Fibroblast of peridontal ligament (primary cell): Measurements from ENCODE around the gene ABLIM3.

Experiments used
- DNase-seq: peaks from one replicate; pipeline ENCODE4 v3.0.0-alpha.2; 2010; ENCODE audit errors: extremely low read depth

ABLIM3 gene

DNA sequence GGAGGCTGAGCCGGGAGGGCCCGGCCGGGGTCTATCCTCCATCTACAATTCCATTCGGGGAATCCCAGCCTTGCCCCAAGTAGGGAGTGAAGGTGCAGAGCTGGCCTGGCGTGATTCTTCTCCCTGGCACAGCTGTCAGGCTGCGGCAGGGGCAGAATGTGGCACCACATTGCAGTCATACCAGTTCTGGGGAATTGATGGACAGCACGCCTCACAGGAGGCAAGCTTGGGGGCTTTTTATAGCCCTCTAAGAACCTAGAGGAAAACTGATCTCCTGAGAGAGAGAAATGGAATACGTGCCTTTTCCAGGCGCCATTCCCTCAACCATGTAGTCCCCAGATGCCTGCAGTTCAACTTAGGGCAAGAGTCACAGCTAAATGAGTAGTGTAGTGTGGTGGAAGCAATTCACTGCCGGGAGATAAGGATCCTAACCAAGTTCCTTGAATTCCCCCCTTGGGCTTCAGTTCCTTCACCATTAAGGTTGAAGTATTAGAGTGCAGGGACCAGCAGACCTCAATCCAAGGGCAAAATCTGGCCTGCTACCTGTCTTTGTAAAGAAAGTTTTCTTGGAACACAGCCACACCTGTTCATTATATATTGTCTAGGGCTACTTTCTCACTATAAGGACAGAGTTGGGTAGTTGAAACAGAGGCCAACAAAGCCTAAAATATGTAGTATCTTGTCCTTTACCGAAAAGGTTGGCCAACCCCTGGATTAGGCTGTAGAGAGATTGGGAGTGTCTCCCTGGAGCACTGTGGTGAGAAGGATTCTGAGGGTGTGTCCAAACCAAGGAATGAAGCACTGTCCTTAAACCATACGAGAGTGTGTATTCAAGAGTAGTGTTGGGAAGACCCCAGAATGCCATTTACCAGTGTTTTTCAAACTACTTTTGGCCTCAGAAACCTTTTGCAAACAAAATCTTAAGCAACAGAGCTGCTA, 141.0 kb downstream of the ABLIM3 start:
- no peak for DNase-seq

DNA sequence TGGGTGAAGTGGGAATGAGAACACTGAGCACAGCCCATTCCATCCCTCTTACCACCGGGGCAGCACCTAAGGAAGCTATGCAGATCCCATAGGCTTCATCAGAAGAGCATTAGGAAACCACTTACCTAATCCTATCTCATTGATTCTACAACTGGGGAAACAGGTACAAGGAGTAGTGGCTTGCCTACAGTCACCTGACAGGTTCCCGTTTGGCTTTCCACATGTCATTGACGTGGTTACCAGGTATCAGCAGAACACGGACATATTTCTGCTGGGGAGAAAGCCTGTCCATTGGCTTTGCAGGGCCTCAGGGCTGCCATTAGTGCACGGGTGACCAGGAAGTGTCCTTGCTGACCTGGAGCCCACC, 141.7 kb downstream of the ABLIM3 start:
- no peak for DNase-seq

DNA sequence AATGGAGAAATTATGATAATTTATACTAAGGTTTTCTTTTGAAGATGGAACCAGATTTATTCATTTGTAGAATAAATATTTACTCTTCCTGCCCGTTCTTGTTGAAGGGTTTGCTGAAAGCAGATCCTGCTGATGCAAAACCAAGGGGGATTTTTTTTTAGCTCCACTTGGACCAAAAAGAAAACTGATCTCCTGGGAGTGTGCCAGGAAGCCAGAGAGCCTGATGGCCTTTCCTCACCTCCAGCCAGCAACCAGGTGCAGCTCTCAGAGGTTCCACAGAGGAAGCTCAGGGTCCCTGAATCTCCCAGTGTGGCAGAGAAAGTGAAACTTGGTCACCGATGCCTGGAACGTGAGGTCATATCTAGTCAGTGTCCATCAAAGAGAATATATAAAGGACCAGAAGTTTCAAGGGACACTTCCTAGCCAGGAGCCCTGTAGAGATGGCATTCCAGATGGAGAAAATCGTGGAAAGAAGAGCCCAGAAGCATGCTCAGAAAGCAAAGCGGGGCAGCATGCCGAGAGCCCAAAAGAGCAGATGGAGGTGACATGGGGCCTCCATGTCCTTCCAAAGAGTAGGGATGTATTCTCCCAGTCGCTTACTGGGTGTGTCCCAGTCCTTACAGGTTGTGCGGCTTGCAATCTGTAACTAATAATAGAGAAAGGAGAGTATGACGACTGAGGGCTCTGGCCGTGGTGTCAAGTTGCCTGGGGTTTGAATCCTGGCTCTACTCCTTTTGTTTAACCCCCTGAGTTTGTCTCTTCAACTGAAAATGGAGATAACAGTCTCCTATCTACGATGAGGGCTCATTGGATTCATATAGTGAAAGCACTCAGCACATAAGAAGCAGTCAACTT, 142.6 kb downstream of the ABLIM3 start:
- DNase-seq: peak; percentile 51

- DNase-seq: peak; percentile 51
Measured at GRCh38 chr5:149284501-149284900, 143.2 kb downstream of the ABLIM3 start.

GRCh38 chr5:149285153-149285552, 143.9 kb downstream of the ABLIM3 start:
- no peak for DNase-seq

DNA sequence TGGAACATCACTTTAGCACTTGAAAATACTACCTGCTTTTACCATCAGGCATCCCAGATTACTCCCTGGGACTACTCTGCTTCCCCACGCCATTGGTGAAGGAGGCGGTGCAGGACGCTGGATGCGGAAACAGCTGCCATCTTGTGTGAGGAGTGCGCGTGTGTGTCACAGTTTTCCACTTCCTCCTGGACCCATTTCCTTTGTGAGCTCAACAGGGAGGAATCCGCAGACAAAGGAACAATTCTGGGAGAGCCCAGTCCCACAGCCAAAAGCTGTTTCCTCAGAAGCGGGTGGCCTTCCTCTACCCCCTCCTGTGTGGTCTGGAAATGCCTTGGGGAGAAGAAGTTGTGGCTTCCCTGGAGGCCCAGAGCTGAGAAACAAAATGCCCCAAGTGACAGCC, 147.1 kb downstream of the ABLIM3 start:
- DNase-seq: no peak

GRCh38 chr5:149289301-149289700, 148.0 kb downstream of the ABLIM3 start:
- peak; percentile 40 for DNase-seq

DNA sequence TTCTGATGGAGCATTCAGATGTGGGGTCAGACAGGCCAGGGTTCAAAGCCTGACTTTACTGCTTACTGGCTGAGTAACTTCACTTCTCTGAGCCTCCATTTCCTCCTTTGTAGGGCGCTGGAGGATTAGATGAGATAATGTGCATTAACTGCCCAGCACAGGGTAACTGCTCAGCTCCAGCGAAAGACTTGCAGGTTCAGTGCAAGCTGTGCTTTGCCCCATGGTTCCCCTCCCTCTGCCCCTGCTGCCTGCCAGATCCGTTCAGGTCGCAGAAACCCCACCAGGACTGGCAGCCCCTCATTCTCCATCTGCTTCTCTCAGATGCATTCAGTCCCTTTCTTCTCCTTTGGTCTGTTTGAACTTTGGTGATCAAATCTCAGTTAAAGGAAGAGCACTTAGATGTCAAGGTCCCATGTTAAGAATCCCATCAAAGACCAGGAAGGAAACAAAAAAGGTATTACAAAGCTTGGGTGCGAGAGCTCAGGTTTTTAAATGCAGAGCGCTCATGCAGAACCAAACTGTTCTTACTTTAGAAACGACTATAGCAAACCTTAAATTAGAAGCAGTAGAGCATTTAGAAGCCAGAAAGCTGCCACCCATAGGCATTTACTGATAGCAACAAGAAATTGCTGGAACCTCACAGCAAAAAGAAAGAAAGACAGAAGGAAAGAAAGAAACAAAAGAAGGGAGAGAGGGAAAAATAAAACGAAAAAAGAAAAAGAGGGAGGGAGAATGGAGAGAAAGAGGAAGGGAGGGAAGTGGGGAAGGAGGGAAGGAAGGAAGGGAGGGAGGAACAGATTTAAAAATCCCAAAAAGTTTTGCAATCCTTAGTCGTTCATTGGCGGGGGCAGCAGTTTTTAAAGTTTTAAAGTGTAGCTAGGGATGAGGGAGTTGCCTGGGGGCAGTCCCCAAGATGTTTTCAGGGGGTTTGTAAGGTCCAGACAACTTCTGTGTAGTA, 153.9 kb downstream of the ABLIM3 start:
- no peak for DNase-seq

GRCh38 chr5:149297340-149298025, 156.2 kb downstream of the ABLIM3 start:
- DNase-seq: no peak

- DNase-seq: no peak
Measured at GRCh38 chr5:149298163-149298562, 156.9 kb downstream of the ABLIM3 start.

DNA sequence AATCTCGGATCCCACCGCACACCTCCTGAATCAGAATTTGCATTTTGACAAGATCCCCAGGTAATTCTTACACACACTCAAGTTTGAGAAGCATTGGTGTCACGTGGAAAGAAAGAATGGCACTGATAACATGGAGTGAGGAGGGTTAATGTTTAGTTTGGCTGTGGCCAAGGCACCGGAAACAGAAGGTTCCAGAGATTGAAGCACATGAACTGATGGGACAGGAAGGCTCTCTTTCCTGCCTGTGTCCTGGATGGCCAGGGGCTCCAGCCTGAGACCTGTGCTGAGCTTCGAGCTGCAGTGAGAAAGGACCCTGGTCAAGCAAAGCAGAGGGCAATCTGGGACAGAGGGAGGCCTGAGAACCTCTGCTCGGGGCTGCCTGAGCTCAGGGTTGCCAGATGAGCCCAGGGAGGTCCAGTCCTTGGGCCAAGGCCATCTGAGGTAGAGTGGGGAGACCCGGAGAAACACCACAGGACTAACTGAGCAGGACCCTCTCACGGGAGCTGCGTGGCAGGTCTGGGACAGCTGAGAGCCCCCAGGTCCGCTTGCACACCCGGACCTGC, 157.6 kb downstream of the ABLIM3 start:
- DNase-seq: no peak

DNA sequence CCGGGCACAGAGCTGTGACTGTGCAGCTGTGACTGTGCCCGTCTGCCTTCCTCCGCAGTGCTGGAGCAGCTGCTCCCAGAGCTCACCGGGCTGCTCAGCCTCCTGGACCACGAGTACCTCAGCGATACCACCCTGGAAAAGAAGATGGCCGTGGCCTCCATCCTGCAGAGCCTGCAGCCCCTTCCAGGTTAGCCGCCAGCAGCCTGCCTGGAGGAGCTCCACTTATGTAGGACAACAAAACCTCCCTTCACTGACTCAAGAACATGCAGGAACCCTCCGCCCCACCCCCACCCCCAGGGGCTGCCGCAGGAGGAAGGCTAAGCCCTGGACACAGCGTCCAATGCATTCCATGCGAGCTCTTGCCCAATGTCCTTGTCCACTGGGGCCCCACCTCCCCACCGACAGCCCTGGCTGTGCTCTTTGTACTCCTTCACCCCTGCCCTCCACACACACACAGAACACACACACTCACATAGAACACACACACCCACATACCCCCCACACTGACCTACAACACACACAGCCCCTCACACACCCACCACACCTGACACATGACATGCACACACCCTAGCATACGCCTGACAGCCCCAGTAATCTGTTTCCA, 158.3 kb downstream of the ABLIM3 start:
- DNase-seq: no peak

GRCh38 chr5:149300441-149300840, 159.1 kb downstream of the ABLIM3 start:
- no peak for DNase-seq

GRCh38 chr5:149301049-149301743, 159.9 kb downstream of the ABLIM3 start:
- no peak for DNase-seq

DNA sequence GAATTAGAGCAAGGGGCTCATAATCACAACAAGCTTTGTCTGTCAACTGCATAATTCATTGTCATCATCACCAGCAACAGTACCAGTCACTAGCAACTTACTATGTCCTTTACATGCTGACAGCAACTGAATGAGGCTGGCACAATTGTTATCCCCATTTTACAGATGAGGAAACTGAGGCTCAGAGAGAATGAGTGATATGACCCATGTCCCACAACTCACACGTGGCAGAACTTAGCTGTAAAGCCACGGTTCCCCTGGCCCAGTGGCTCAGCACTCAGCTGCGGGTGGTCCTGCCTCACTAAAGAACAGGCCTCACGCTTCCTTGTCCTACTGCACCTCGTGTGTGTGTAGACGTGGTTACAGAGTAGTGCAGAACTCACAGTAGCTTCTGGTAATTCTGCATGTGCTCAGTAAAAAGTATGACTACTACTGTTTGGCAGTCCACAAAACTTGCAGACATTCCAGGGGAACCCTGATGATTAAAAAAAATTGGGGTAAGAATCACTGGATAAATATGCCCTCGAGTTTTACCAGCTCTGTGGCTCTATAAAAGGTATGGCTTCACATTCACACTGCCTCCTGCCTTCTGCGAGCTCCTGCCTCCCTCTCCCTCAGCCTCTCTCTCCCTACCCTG, 160.6 kb downstream of the ABLIM3 start:
- peak; percentile 18 for DNase-seq

- DNase-seq: no peak
Measured at GRCh38 chr5:149302641-149303040, 161.3 kb downstream of the ABLIM3 start.

- DNase-seq: no peak
Measured at GRCh38 chr5:149303210-149303609, 161.9 kb downstream of the ABLIM3 start.

GRCh38 chr5:149304195-149305078, 163.1 kb downstream of the ABLIM3 start:
- no peak for DNase-seq
